22Rv1 (cell line): ENCODE results near the gene FADS1.

ENCODE experiments used
- CTCF ChIP-seq: fragments of 450-650 bp; IDR thresholded peaks from 2 replicates; pipeline ENCODE4 v1.5.1; 2017; ENCODE audit warnings: mild to moderate bottlenecking
- ZFX ChIP-seq: fragments of 450-650 bp; IDR thresholded peaks from 2 replicates; pipeline ENCODE4 v1.6.1; 2017; ENCODE audit warnings: antibody characterized with exemption, borderline replicate concordance

- TF ChIP-seq CTCF (peak; percentile 82), ZFX (no peak)
Measured at GRCh38 chr11:61776561-61777075, 40.2 kb downstream of the FADS1 start.
